Activated naive CD8-positive, alpha-beta T cell treated with anti-CD3 and anti-CD28 coated beads for 36 hours (primary cell): Measurements from ENCODE around the gene INPP5A. TPM values are rescaled to one million over a fixed set of nuclear protein-coding genes. Genes with fewer than 3 reads are reported as not detected.

Experiments
- DNase-seq: peaks from one replicate; pipeline ENCODE4 v3.0.0; 2021
- H3K27ac Mint-ChIP-seq: one replicate; pipeline ENCODE4 v1.8.0; 2022; ENCODE audit warnings: mild to moderate bottlenecking, moderate library complexity, mixed read lengths
- H3K27me3 Mint-ChIP-seq: one replicate; pipeline ENCODE4 v1.8.0; 2022; ENCODE audit warnings: mild to moderate bottlenecking, mixed read lengths
- H3K36me3 Mint-ChIP-seq: one replicate; pipeline ENCODE4 v1.8.0; 2021; ENCODE audit warnings: mild to moderate bottlenecking, mixed read lengths
- H3K4me1 Mint-ChIP-seq: one replicate; pipeline ENCODE4 v1.8.0; 2021; ENCODE audit warnings: mixed read lengths
- H3K4me3 Mint-ChIP-seq: one replicate; pipeline ENCODE4 v1.8.0; 2022; ENCODE audit warnings: mild to moderate bottlenecking, moderate library complexity, mixed read lengths
- H3K9me3 Mint-ChIP-seq: one replicate; pipeline ENCODE4 v1.8.0; 2022; ENCODE audit warnings: mixed read lengths
- total RNA-seq, 2 experiments: library from RNA; stranded (reverse); gene quantifications; one replicate each; pipeline ENCODE4 v1.2.3, GENCODE V29; 2021

Gene INPP5A
- total RNA-seq, 2 experiments from 2014 or later = 6.1 to 7.4 TPM

- Mint-ChIP-seq H3K4me1 (no peaks in the 10 kb centered on the region), H3K27me3 (no peaks in the 10 kb centered on the region)
These were observed 27.4 kb upstream of the INPP5A start for GRCh38 chr10:132510174-132510611.

GRCh38 chr10:132511121-132512051 lies 26.2 kb upstream of the INPP5A start:
- Mint-ChIP-seq H3K27ac (no peak overlapping the region), H3K36me3 (no peaks in the 10 kb centered on the region), H3K4me3 (no peak overlapping the region), H3K4me1 (peaks cover 3% of the 10 kb centered on the region), H3K9me3 (no peaks in the 10 kb centered on the region), H3K27me3 (no peaks in the 10 kb centered on the region)
- DNase-seq = no peak

More at GRCh38 chr10:132510174-132510611, 27.4 kb upstream of the INPP5A start:
- H3K27ac Mint-ChIP-seq = no peak overlapping the region
- no peak overlapping the region for H3K4me3 Mint-ChIP-seq
- DNase-seq = no peak
- H3K9me3 Mint-ChIP-seq = no peaks in the 10 kb centered on the region
- H3K36me3 Mint-ChIP-seq = no peaks in the 10 kb centered on the region

GRCh38 chr10:132512052-132512442 lies 25.5 kb upstream of the INPP5A start:
- Mint-ChIP-seq H3K9me3 (no peaks in the 10 kb centered on the region), H3K27me3 (no peaks in the 10 kb centered on the region), H3K27ac (no peak overlapping the region), H3K4me1 (peaks cover 3% of the 10 kb centered on the region), H3K4me3 (no peak overlapping the region), H3K36me3 (no peaks in the 10 kb centered on the region)
- no peak for DNase-seq

- no peaks in the 10 kb centered on the region for H3K36me3 Mint-ChIP-seq
- no peak overlapping the region for H3K27ac Mint-ChIP-seq
- no peaks in the 10 kb centered on the region for H3K9me3 Mint-ChIP-seq
- DNase-seq = no peak
- no peaks in the 10 kb centered on the region for H3K27me3 Mint-ChIP-seq
- H3K4me1 Mint-ChIP-seq = peaks cover 3% of the 10 kb centered on the region
- no peak overlapping the region for H3K4me3 Mint-ChIP-seq
These were observed 24.8 kb upstream of the INPP5A start for GRCh38 chr10:132512693-132513345.

GRCh38 chr10:132514821-132515520 lies 22.6 kb upstream of the INPP5A start:
- Mint-ChIP-seq H3K9me3 (no peaks in the 10 kb centered on the region), H3K4me1 (peaks cover 3% of the 10 kb centered on the region), H3K27ac (no peak overlapping the region)

GRCh38 chr10:132515811-132516726 lies 21.5 kb upstream of the INPP5A start:
- DNase-seq = no peak
- H3K9me3 Mint-ChIP-seq = no peaks in the 10 kb centered on the region

More at GRCh38 chr10:132514821-132515520, 22.6 kb upstream of the INPP5A start:
- Mint-ChIP-seq H3K36me3 (no peaks in the 10 kb centered on the region), H3K4me3 (no peak overlapping the region), H3K27me3 (peaks cover 6% of the 10 kb centered on the region)
- no peak for DNase-seq

GRCh38 chr10:132516771-132517725 lies 20.5 kb upstream of the INPP5A start:
- H3K27ac Mint-ChIP-seq = no peak overlapping the region

More at GRCh38 chr10:132515811-132516726, 21.5 kb upstream of the INPP5A start:
- Mint-ChIP-seq H3K27me3 (peaks cover 6% of the 10 kb centered on the region), H3K36me3 (no peaks in the 10 kb centered on the region), H3K4me1 (peaks cover 3% of the 10 kb centered on the region), H3K4me3 (no peak overlapping the region), H3K27ac (no peak overlapping the region)

GRCh38 chr10:132517951-132518521 lies 19.6 kb upstream of the INPP5A start:
- peaks cover 3% of the 10 kb centered on the region for H3K4me1 Mint-ChIP-seq
- no peak overlapping the region for H3K27ac Mint-ChIP-seq
- no peaks in the 10 kb centered on the region for H3K36me3 Mint-ChIP-seq
- no peak for DNase-seq
- peaks cover 6% of the 10 kb centered on the region for H3K27me3 Mint-ChIP-seq
- H3K9me3 Mint-ChIP-seq = no peaks in the 10 kb centered on the region
- no peak overlapping the region for H3K4me3 Mint-ChIP-seq

More at GRCh38 chr10:132516771-132517725, 20.5 kb upstream of the INPP5A start:
- Mint-ChIP-seq H3K9me3 (no peaks in the 10 kb centered on the region), H3K27me3 (peaks cover 6% of the 10 kb centered on the region), H3K4me3 (no peak overlapping the region), H3K4me1 (peaks cover 3% of the 10 kb centered on the region), H3K36me3 (no peaks in the 10 kb centered on the region)
- no peak for DNase-seq

- H3K4me1 Mint-ChIP-seq = peaks cover 3% of the 10 kb centered on the region
- H3K27ac Mint-ChIP-seq = no peak overlapping the region
- H3K36me3 Mint-ChIP-seq = no peaks in the 10 kb centered on the region
- peaks cover 6% of the 10 kb centered on the region for H3K27me3 Mint-ChIP-seq
- H3K9me3 Mint-ChIP-seq = no peaks in the 10 kb centered on the region
- H3K4me3 Mint-ChIP-seq = no peak overlapping the region
- no peak for DNase-seq
These were observed 18.8 kb upstream of the INPP5A start for GRCh38 chr10:132518572-132519381.

- Mint-ChIP-seq H3K27ac (no peak overlapping the region), H3K9me3 (no peaks in the 10 kb centered on the region), H3K27me3 (peaks cover 9% of the 10 kb centered on the region), H3K4me1 (peaks cover 3% of the 10 kb centered on the region), H3K36me3 (no peaks in the 10 kb centered on the region), H3K4me3 (no peak overlapping the region)
- DNase-seq = no peak
These were observed 18.0 kb upstream of the INPP5A start for GRCh38 chr10:132519382-132520176.

- H3K9me3 Mint-ChIP-seq = no peaks in the 10 kb centered on the region
- H3K36me3 Mint-ChIP-seq = no peaks in the 10 kb centered on the region
- H3K4me1 Mint-ChIP-seq = peaks cover 3% of the 10 kb centered on the region
- H3K27me3 Mint-ChIP-seq = peaks cover 9% of the 10 kb centered on the region
- no peak overlapping the region for H3K27ac Mint-ChIP-seq
- no peak overlapping the region for H3K4me3 Mint-ChIP-seq
- no peak for DNase-seq
These were observed 17.3 kb upstream of the INPP5A start for GRCh38 chr10:132520177-132520811.
